SK-N-SH (cell line): ENCODE measurements around the gene RBM18.

ENCODE experiments used
- ELF1 ChIP-seq: IDR thresholded peaks from 2 replicates; pipeline ENCODE4 v1.4.0; 2012
- FOXJ3 ChIP-seq: sonication (generic); formaldehyde crosslinking; IDR thresholded peaks from 2 replicates; pipeline ENCODE4 v1.5.1; 2020; ENCODE audit warnings: mild to moderate bottlenecking, missing genetic modification reagents
- TCF12 ChIP-seq: IDR thresholded peaks from 2 replicates; pipeline ENCODE4 v1.4.0; 2012
- TF ChIP-seq, protein P1 (sequence below): fragments of 200-600 bp; sonication (generic); IDR thresholded peaks from 2 replicates; pipeline ENCODE4 v1.6.1; 2017; ENCODE audit warnings: antibody characterized with exemption, mild to moderate bottlenecking, moderate library complexity
- TF ChIP-seq, protein P2 (sequence below): IDR thresholded peaks from 2 replicates; pipeline ENCODE4 v1.4.0; 2012; ENCODE audit warnings: low read depth

DNA sequence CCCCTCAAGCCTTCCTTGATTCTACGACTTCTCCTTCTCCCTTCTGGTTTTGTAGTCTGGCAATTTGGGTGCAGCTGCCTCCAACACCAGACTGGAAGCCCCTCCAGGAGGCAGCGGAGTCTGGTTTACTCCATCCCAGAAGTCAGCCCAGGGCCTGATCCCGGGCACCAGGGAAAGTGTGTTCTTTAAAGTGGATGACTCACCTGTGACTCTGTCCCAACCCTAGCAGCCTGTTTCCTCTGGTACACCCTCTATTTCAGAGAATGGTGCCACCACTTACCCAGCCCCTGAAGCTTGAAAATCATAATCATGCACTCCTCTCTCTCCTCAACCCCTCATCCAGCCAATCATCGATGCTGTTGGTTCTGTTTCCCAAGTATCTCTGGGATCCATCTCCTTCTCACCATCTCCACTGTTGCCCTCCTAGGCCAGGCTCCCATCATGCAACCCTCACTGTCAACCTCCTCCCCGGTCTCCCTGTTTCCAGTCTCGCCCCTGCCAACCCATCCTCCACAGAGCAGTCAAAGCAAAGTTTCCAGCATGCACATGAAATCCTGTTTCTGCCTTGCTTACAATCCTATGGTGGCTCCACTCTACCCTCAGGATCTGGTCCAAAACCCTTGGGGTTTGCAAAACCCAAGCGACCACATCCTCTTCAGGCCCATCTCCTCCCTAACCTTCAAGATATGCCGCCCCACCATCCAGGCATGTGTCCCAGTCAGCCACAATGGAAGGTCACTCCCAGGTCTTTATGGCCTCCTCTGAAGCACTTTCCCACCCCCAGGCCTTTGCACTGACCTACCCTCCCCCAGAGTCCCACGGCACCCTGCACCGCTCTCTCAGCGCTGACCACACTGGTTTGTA, 46.3 kb downstream of the RBM18 start:
- TF ChIP-seq, protein P1, sequence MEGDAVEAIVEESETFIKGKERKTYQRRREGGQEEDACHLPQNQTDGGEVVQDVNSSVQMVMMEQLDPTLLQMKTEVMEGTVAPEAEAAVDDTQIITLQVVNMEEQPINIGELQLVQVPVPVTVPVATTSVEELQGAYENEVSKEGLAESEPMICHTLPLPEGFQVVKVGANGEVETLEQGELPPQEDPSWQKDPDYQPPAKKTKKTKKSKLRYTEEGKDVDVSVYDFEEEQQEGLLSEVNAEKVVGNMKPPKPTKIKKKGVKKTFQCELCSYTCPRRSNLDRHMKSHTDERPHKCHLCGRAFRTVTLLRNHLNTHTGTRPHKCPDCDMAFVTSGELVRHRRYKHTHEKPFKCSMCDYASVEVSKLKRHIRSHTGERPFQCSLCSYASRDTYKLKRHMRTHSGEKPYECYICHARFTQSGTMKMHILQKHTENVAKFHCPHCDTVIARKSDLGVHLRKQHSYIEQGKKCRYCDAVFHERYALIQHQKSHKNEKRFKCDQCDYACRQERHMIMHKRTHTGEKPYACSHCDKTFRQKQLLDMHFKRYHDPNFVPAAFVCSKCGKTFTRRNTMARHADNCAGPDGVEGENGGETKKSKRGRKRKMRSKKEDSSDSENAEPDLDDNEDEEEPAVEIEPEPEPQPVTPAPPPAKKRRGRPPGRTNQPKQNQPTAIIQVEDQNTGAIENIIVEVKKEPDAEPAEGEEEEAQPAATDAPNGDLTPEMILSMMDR: no peak
- TF ChIP-seq TCF12: no peak
- TF ChIP-seq ELF1: no peak
- TF ChIP-seq, protein P2, sequence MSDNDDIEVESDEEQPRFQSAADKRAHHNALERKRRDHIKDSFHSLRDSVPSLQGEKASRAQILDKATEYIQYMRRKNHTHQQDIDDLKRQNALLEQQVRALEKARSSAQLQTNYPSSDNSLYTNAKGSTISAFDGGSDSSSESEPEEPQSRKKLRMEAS: no peak
- no peak for TF ChIP-seq FOXJ3
